ENCODE data around the gene LCN12.

DNA sequence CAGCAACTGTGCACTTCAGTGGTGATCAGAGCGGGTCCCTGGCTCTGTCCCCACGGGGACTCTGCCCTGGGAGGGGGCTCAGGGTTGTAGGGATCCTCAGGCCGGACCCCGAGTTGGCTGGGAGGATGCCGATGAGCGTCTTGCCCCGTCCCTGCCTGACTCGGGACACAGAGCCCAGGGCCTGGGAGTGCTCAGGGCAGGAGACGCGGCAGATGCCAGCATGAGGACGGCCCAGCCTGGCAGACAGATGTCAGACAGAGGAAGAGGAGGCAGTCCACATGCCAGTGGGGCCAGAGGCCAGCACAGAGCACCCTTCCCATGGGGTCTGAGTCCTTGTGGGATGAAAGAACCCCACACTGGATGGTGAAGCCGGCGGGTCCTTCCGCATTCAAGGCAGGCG is 11.3 kb downstream of the LCN12 start:
- TF ChIP-seq EZH2 (IDR thresholded peaks at IDR 0.05): no peak
- no peak for TF ChIP-seq POLR2AphosphoS5 (IDR thresholded peaks at IDR 0.05; ENCODE audit: borderline replicate concordance, low read depth, low read length)
- no peak for TF ChIP-seq FOXP2 (optimal IDR thresholded peaks at IDR 0.05; ENCODE audit: control extremely low read depth, extremely low read length, insufficient read depth)

Measured in SK-N-MC (cell line).